ENCODE data around the gene TBP.

- TF ChIP-seq YY1 (IDR thresholded peaks at IDR 0.05; ENCODE audit: insufficient read depth, insufficient read length) = no peak
- no peak for TF ChIP-seq ZNF274 (IDR thresholded peaks at IDR 0.05; ENCODE audit: low read depth, low read length)
- TF ChIP-seq SUZ12 (IDR thresholded peaks at IDR 0.05; ENCODE audit: extremely low read depth, insufficient read depth, insufficient read length) = no peak
These were observed 43.1 kb downstream of the TBP start for GRCh38 chr6:170597278-170597677.

Data from NT2/D1 (cell line).